Astrocyte of the hippocampus (primary cell): ENCODE results near the gene MYH6.

Experiments used
- DNase-seq: peaks from one replicate; pipeline ENCODE4 v3.0.0; 2011; ENCODE audit warnings: low read depth, low spot score

Gene MYH6

DNA sequence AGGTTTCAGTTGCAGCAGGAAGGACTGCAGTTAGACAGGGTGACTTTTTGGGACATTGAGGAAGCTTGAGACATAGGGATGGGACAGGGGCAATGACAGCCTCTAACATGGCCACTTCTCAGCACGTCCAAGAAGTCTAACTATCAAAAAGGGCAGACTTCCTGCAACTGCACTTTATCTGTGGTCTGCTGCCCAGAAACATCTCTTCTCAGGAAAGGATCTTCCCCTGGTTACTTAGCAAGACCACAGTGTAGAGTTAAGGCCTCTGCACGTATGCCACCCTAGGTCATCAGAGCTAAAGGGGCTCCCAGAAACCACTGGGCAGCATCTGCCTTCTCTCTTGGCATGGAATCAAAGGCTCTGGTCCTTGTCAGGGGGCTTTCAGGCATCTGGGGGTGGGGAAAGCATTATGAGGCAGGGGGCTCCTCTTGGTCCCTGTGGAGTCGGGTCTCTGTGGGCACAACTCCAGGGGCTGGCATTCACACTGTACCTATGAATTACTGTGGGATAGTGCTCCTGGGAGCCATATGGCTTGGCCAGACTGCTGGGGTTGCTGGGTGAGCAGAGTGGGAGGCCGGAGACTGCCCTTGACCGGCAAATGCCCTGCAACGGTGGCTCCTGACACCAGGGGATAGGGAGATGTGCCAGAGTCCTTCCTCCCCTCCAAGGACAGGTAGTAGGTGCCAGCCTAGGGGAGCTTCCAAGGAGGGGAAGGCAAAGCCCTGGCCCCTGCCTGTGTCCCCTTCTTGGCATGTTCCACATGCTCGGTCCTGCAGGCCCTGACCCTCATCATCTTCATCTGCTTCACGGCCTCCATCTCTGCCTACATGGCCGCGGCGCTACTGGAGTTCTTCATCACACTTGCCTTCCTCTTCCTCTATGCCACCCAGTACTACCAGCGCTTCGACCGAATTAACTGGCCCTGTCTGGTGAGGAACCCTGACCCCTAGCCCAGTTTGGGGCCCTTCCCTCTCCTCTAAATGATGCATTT is 30.2 kb downstream of the MYH6 start:
- no peak for DNase-seq

DNA sequence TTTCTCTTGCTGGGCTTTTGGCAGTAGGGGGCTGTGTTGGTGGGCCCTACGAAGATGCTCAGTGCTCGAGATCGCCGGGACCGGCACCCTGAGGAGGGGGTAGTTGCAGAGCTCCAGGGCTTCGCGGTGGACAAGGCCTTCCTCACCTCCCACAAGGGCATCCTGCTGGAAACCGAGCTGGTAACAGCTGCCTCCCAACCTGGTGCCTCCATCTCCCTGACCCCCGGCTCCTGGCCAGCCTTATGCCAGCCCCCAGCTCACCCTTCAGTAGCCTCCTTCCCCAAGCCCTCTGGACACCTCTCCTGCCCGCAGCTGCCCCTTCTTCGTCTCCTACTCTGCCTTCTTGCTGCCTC is 30.9 kb downstream of the MYH6 start:
- no peak for DNase-seq

DNA sequence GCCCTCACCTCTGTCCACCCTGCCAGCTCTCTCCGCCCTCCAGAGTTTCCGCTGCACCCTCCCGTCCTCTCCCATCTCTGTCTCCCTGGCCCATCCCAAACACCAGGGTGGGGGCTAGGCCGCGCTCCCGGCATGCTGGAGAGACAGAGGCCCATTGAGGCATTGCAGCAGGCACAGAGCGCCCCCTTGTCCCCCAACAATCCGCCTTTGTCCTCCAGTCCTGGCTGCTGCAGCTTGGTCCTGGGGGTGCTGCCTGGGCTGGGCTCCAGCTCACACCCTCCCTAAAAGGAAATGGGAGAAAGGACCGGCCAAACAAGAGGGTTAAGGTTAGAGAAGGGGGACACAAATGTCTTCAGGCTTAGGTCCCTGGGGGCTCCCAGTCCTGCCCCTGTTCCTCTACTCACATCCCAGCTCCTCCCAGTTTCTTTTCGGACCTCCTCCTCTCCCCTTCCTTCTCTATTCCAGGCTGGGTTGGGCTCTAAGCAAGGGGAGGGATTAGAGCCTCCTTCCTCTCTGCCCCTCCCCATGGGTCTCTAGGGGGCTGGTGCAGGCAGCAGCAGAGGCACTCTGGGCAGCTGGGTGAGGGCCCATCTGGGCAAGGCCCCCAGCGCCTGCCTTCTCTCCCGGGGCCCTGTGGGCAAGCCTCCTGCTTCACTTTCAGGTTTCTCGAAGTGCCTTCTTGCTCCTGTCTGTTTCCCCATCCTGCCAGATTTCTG is 31.4 kb downstream of the MYH6 start, which contains the start of gene CMTM5:
Gene CMTM5, plus strand, starts transcription at position 565 of the 716 bp plus-strand sequence. CDS start 206 bp downstream, outside the sequence.
- DNase-seq, result no peak

DNA sequence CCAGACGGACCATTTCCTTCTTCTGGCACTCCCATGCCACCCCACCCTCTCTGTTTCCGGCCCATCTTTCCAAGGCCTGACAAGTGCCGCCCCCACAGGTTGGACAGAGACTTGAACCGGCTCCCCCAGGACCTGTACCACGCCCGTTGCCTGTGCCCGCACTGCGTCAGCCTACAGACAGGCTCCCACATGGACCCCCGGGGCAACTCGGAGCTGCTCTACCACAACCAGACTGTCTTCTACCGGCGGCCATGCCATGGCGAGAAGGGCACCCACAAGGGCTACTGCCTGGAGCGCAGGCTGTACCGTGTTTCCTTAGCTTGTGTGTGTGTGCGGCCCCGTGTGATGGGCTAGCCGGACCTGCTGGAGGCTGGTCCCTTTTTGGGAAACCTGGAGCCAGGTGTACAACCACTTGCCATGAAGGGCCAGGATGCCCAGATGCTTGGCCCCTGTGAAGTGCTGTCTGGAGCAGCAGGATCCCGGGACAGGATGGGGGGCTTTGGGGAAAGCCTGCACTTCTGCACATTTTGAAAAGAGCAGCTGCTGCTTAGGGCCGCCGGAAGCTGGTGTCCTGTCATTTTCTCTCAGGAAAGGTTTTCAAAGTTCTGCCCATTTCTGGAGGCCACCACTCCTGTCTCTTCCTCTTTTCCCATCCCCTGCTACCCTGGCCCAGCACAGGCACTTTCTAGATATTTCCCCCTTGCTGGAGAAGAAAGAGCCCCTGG is 32.4 kb downstream of the MYH6 start:
- DNase-seq, result no peak

DNA sequence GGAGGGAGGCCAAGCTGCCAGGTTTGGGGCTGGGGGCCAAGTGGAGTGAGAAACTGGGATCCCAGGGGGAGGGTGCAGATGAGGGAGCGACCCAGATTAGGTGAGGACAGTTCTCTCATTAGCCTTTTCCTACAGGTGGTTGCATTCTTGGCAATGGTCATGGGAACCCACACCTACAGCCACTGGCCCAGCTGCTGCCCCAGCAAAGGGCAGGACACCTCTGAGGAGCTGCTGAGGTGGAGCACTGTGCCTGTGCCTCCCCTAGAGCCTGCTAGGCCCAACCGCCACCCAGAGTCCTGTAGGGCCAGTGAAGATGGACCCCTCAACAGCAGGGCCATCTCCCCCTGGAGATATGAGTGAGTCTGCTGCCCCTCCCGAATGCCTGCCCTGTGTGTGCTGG is 35.0 kb downstream of the MYH6 start:
- no peak for DNase-seq

DNA sequence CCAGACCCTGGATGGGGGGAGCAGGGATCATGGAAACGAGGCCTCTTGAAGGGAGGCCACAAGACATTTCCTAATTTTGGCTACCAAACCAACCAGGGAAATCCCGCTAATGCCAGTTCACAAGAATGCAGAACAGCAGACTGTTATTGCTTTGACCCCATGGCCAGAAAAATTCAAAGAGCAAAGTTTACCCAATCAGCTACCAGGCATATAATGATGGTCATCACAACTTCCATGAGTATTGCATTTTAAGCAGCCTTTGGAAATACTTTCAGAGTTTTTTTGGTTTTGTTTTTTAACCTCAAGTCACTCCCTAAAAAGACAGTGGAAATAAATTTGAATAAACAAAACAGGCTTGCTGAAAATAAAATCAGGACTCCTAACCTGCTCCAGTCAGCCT is 35.6 kb downstream of the MYH6 start, which contains the start of gene IL25:
Gene IL25, plus strand, starts transcription at position 301 of the 400 bp plus-strand sequence.
- no peak for DNase-seq

DNA sequence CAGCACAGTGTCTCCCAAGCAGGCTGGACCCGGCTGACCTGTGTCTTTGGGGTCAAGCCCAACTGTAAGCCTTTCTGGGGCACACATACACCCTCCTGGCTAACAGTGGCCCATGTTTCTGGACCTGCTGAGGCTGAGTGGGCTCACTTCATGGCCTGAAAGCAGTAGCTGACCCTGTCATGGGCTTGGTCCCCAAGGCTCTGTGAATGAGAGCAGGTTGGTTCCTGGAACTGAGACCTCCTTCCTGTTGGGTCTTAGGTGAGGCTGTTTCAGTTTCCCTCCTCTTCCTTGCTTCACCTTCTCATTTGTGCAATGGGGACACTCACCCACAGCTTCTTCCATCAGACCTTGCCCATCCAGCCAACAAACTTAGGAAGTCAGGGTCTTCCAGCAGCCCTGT is 36.2 kb downstream of the MYH6 start:
- DNase-seq, result no peak

DNA sequence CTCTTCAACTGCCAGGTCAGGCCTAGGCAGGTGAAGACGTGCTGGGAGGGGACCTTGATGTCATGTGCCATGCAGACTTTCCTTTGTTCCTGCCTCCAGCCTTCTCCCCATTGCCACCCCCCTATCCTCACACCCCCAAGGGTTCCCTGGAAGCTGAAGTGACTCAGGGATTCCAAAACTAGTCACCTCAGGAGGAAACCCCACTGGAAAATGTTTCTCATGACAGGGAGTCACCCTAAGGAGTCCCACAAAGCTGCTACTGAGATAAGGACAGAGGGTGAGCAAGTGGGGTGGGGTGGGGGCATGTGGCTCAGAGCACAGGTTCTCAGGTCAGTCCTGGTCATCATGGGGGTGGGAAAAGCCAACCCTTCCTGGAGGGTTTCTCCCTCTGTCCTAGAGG is 37.9 kb downstream of the MYH6 start:
- DNase-seq, result no peak

DNA sequence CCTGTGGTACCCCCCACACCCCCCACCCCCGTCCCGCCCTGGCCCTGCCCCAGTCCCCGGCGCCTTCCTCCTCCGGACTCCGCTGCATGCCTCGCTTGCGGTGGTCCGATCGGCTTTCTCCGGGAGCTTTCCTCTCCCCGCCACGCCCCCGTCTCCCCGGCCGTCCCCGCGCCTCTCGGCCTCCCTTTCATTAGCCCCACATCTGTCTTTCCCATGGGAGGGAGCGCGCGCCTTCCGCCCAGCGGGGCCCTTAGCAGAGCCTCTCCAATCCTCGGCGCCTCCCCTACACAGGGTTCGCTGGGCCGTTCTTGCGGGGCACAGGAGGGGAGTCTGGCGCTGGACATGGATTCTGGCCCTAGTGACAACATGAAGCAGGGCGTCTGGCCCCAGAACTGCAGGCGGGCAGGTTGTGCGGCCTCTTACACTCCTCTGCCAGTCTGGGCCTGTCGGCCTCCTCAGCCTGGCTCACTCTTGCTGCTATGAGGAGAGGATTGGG is 41.6 kb downstream of the MYH6 start:
- peak; percentile 74 for DNase-seq

DNA sequence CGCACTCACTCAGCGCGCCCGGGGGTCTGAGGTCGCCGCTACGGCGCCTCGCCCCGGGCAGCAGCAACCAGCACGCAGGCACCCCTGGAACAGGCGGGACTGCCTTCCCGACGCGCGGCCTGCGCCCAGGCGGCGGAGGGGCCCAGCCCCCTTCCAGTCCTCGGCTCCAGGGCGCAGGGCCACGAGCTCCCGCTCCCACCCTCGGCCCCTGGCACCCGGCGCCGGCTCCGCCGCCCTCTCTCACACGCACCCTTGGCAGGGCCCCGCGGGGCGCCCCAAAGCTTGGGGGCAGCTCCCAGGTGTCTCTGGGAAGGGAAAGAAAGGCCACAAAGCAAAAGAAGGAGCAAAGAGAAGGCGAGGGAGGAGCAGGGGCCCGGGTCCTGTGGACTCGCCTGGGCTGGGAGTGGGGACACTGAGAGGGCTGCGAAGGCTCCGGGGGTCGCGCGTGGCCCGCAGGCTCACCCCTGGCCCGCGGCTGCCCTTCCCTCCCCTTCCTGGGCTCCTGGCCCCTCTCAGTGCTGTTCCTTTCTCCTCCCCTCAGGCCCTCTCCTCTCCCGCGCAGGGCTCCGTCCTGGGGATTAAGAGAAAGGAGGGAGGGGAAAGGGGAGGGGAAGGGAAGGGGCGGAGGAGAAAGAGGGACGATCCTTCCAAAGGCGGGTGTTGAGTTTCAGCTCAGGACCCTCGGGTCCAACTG is 42.2 kb downstream of the MYH6 start:
- DNase-seq, result peak; percentile 83

DNA sequence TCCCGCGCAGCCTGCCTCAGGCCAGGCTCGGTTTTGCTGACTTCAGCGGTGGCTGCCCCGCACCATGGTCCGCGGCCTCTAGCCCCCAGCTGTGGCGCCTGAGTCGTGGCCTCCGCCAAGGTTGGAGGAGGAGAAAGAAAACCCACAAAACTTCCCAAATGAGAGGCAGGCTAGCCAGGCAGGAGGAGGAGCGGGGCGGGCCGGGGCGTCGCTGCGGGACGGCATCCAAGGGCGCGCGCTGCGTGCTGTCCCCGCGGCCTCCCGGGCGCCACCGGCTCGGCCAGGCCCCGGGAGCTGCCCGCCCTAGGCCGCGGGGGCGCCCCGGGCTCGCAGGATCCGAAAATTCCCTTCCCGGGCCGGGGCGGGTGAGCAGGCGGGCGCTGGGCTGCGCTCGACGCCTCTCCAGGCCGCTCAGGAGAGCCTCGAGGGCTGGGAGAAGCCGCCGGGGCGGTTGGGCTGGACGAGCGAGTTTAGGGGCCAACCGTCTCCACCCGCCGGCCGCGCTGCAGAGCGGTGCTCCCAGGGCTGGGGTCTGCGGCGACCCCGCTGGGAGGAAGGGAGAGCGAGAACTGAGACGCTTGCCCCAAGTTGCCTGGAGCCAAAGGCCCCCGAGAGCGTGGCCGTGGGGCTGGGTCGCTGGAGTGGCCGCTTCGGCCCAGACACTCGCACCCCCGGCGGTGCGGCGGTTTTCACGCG is 42.9 kb downstream of the MYH6 start, which contains the start of gene EFS:
Gene EFS, minus strand, starts transcription at position 137 of the 696 bp plus-strand sequence. CDS start 147 bp downstream, outside the sequence.
- DNase-seq, result peak; percentile 68

DNA sequence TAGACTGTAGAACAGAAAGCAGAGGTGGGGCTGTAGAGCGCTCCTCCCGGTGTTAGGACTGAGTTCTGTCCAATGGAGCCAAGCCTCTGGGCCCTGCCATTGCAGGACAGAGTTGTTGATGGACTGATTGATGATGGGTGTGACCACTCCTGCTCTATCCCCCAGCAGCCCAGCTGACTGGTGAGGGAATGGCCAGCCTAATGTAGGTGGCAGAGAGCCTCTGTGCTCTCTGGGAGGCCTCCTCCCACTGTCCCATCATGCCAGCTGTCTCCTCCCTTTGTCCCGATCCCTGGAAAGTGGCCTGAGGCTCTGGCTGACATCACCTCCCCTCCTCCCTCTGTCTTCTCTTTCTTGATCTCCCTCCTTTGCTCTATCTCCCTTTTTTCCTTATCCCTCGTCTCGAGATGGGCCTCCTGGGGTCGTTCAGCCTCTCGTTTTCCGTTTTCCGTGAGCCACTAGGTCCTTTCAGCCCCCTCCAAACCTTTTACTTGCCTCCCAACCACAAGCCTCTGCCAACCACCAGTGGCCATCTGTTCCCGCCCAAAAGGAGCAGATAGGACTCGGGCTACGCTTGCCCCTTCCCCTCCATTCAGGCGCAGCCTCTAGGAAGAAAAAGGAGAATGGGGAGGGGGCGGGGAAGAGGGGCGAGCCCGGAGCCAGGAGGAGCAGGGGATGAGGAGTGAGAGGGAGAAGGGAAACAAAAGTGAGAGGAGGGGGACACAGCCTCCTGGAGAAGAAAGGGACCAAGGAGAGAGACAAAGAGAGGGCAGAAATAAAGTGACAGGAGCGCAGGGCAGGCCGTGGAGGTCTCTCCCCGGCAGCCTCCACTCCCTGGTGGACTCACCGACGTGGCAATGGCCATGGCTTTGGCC is 43.7 kb downstream of the MYH6 start:
- peak; percentile 38 for DNase-seq

DNA sequence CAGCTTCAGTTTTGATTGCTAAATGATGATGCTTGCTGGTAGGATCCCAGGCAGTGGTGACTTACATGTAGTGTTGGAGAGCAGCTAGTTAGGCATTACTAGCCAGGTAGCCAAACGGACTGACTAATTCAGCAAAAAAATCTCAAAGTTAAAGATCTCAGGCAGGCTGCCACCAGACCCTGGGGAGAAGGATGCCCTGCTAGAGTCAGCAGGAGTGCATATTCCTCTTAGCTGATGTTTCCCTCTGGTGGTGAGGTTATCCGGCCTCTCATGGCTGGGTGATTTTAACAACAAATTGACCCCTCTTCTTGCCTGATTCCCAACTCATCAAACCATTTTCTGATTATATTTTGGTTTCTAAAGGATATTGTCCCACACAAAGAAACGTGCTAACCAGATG is 45.9 kb downstream of the MYH6 start:
- peak; percentile 48 for DNase-seq

DNA sequence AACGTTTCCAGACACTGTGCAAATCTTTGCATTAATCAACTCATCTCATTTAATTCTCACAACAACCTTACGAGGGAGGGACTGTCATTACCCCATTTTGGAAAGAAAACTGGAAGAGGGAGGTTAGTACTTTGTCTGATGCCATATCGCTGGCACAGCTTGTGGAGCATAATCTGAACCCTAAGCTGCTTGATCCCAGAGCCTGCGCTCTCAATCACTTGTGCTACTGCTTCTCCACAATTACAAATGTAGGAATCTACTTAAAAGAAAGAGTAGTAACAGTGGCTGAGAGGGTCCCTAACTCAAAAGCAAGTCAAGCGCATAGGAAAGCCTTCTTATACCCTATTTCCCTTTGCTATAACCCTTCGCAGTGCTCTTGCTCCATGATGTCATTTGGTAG is 46.3 kb downstream of the MYH6 start:
- no peak for DNase-seq

DNA sequence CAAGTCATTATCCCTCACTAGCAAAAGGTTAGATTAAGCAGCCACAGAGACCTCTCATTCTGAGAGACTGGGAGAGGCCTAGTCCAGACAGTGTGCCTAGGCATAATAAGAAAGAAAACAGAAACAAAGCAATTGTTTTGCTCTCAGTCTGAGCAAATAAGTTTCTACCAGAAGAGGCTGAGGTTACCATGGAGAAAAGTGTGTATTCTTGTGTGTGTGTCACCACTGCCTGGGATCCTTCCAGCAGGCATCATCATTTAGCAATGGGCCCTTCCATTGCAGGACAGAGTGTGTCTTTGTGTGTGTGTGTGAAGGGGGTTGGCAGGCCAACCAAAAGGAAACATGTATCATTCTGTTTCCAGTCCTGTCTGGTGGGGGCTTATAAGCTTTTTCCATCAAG is 46.8 kb downstream of the MYH6 start:
- peak; percentile 60 for DNase-seq

DNA sequence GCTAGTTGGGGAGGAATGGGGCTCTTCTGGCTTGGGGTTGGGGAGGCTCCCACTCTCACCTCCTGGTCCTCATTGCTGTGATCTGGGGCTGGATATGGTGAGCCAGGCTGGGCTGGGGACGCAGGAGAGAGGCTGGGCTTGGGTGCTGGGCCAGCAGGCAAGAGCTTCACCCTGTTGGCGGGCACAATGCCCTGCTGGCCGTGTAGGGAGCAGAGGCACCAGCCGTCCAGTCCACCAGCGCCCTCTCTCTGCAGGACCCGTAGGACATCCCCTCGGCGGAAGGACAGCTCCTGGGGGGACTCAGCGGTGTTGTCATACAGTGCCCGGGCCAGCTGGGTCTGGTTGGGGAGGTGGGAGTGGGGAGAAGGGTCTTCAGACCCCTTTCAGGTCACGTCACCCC is 47.6 kb downstream of the MYH6 start:
- no peak for DNase-seq

DNA sequence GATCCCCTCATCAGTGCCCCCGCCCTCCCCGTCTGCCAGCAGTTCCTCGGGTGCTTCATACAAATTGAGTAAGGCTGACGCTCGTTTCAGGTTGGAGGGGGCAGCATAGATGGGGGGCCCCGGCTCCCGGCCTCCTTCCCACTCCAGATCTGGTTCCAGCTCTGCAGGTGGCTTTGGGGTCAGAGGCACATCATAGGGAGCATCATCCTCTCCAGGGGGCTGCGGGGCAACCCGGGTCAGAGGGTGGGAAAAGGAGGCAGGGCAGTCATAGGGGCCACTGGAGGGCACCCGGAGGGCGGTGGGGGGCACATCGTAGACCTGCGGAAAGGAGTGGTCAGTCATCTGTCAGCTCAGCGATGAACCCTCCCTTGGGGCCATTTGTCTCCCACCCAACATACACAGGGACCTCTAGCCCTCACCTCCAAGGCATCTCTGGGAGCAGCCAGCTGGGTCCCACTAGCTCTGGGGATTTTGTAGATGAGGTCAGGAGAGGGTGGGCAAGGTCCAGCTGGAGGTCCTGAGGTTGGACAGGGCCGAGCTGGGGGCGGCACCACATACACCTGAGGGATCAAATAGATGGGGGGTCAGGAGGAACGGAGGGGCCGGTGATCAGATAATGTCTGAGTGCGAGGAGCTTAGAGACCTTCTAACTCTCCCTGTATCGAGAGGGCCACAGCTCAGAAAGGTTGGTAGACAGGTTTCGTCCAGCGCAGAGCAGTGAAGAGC is 48.2 kb downstream of the MYH6 start:
- DNase-seq, result no peak

DNA sequence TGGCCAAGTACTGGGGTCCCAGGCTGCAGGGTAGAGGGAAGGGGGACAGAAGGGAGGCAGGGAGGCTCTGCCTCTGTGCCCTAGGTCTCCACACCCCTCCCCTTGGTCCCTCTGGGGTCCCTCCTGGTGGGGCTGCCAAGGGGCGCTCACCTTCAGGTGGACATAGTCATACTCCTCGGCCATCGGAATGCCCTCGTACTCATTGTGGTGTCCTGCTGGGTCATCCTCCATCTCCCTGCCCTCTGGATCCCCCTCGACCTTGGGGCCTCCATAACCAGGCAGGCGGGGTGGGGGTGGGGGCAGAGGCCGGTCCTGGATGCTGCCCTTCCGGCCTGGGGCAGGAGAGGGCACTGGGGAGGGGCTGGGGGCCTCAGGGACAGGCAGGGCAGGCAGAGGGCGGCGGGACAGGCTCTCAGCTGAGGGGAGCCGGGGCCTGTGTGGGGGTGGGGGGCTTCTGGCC is 48.9 kb downstream of the MYH6 start:
- DNase-seq, result no peak
